GM23248 (cell line): ENCODE data around the gene TVP23A.

Source experiments
- EZH2 ChIP-seq: fragments of 200-600 bp; sonication (generic); IDR thresholded peaks from 2 replicates; pipeline ENCODE4 v1.6.1; 2018; ENCODE audit warnings: antibody characterized with exemption, mild to moderate bottlenecking; ENCODE audit not compliant: insufficient read depth, poor library complexity, severe bottlenecking
- EZH2phosphoT487 ChIP-seq: fragments of 200-600 bp; sonication (generic); IDR thresholded peaks from 2 replicates; pipeline ENCODE4 v1.6.1; 2018; ENCODE audit warnings: antibody characterized with exemption, moderate library complexity, mild to moderate bottlenecking, low read depth; ENCODE audit not compliant: insufficient read depth

DNA sequence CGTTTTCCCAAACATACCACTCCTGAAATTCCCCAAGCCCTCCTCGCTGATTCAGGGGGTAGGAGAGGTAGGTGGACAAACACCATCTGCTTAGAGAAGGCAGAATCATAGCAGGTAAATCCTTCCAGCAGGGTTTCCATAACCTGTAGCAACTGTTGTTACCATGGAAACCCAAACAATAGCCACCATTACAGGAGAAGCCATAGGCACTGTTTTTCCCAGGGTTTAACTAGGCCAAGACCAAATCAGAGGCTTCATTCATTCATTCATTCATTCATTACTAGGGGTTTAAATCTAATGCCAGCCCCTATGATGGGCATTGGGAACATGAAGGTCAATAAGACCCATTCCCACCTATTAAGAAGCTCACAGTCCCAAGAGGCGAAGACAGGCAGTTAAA, 32.9 kb upstream of the TVP23A start:
- TF ChIP-seq EZH2phosphoT487, result no peak
- TF ChIP-seq EZH2, result no peak
